Erythroblast (primary cell): Measurements from ENCODE around the gene ARID1B.

ENCODE experiments used
- GATA1 ChIP-seq: IDR thresholded peaks from 2 replicates; pipeline ENCODE4 v1.6.1; 2011; ENCODE audit warnings: low read depth, mild to moderate bottlenecking, control low read depth, low read length, moderate library complexity
- POLR2A ChIP-seq: IDR thresholded peaks from 2 replicates; pipeline ENCODE4 v1.6.1; 2011; ENCODE audit warnings: mild to moderate bottlenecking, low read length

GRCh38 chr6:157069585-157069984 lies 292.4 kb downstream of the ARID1B start:
- TF ChIP-seq POLR2A (no peak), GATA1 (no peak)
